ENCODE results near the gene RTN4RL1. TPM values are rescaled to one million over a fixed set of nuclear protein-coding genes. Genes with fewer than 3 reads are reported as not detected.
"Not testable (repeated sequence)": the region's sequence is repeated elsewhere in the genome, so short reads cannot be mapped to it uniquely, and the experiment has no call there.

The RTN4RL1 gene
- total RNA-seq, 1 donor from 2014 or later = 12.4 TPM

DNA sequence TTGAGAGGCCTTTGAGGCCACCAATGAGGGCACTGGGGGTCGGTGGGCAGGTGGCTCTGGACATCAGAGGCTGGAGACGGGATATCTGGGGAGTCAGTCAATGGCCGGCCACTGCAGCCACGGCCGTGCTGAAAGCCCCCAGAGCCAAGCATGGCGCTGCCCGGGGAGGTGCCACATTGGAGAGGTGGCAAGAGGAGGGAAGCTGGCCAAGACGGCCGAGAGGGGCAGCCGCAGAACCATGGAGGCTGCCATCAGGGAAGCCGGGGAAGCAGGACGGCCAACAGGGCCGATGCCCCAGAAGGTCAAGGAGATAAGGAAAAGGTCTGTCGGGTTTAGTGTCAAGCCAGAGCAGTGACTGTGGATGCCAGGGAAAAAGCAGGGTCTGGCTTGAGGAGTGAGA, 9.8 kb downstream of the RTN4RL1 start:
- no peaks in the 10 kb centered on the region for H3K9me3 Mint-ChIP-seq (ENCODE audit: low read depth)
- TF ChIP-seq, protein P1, sequence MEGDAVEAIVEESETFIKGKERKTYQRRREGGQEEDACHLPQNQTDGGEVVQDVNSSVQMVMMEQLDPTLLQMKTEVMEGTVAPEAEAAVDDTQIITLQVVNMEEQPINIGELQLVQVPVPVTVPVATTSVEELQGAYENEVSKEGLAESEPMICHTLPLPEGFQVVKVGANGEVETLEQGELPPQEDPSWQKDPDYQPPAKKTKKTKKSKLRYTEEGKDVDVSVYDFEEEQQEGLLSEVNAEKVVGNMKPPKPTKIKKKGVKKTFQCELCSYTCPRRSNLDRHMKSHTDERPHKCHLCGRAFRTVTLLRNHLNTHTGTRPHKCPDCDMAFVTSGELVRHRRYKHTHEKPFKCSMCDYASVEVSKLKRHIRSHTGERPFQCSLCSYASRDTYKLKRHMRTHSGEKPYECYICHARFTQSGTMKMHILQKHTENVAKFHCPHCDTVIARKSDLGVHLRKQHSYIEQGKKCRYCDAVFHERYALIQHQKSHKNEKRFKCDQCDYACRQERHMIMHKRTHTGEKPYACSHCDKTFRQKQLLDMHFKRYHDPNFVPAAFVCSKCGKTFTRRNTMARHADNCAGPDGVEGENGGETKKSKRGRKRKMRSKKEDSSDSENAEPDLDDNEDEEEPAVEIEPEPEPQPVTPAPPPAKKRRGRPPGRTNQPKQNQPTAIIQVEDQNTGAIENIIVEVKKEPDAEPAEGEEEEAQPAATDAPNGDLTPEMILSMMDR (IDR thresholded peaks at IDR 0.05; ENCODE audit: unreplicated experiment) = no peak
- no peak for DNase-seq (ENCODE audit: low spot score, unreplicated experiment)
- H3K27ac Mint-ChIP-seq = no peak overlapping the region
- H3K27me3 Mint-ChIP-seq = peaks cover 18% of the 10 kb centered on the region
- no peak overlapping the region for H3K4me3 Mint-ChIP-seq (ENCODE audit: low read depth)
- H3K4me1 Mint-ChIP-seq (ENCODE audit: low read depth) = peaks cover 17% of the 10 kb centered on the region
- H3K36me3 Mint-ChIP-seq (ENCODE audit: insufficient read depth) = peaks cover 10% of the 10 kb centered on the region

DNA sequence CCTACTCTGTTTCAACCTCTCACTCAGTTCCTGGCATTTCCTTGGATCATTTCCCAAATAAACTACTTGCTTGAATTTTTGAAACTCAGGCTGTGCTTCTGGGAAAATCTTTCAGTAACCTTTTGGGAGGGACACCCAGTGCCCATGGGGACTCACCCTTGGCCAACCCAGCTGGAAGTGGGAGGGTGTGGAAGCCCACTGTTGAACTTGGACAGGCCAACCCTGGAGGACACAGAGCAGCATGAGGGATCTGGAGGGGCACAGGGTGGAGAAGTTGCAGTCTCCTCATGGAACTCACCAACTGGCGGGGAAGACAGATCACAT, 11.2 kb downstream of the RTN4RL1 start:
- no peak overlapping the region for H3K4me3 Mint-ChIP-seq (ENCODE audit: low read depth)
- no peaks in the 10 kb centered on the region for H3K9me3 Mint-ChIP-seq (ENCODE audit: low read depth)
- TF ChIP-seq, protein P1 (IDR thresholded peaks at IDR 0.05; ENCODE audit: unreplicated experiment) = no peak
- H3K36me3 Mint-ChIP-seq (ENCODE audit: insufficient read depth) = peaks cover 10% of the 10 kb centered on the region
- no peak overlapping the region for H3K27ac Mint-ChIP-seq
- peaks cover 6% of the 10 kb centered on the region for H3K27me3 Mint-ChIP-seq
- peaks cover 13% of the 10 kb centered on the region for H3K4me1 Mint-ChIP-seq (ENCODE audit: low read depth)
- DNase-seq (ENCODE audit: low spot score, unreplicated experiment) = no peak

DNA sequence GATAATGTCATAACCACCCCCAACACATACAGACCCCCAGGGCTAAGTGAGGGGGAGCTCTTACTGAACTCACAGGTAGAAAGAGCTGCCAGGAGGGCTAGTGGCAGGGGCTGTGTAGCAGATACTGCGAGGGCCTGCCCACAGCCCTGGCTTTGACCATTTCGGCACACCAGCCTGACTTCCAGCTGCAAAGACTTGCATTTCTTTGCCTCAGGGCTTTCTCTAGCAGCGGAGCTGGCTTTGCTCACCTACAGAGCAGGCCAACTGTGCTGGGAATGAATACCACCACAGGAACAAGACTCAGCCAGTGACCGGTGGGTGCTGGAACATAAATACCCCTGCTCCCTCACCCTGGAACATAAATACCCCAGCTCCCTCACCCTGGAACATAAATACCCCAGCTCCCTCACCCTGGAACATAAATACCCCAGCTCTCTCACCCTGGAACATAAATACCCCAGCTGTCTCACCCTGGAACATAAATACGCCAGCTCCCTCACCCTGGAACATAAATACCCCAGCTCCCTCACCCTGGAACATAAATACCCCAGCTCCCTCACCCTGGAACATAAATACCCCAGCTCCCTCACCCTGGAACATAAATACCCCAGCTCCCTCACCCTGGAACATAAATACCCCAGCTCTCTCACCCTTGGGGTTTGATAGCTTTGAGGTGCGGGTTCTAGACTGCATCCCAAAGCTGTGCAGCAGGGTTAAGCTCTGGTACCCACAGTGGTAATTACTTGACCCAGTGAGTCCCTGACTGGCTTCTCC, 11.7 kb downstream of the RTN4RL1 start:
- not testable (repeated sequence) for H3K27me3 Mint-ChIP-seq; H3K36me3 Mint-ChIP-seq (ENCODE audit: insufficient read depth); H3K9me3 Mint-ChIP-seq (ENCODE audit: low read depth); DNase-seq (ENCODE audit: low spot score, unreplicated experiment); H3K27ac Mint-ChIP-seq; H3K4me3 Mint-ChIP-seq (ENCODE audit: low read depth)
- H3K4me1 Mint-ChIP-seq (ENCODE audit: low read depth) = peaks cover 13% of the 10 kb centered on the region

- no peak overlapping the region for H3K4me3 Mint-ChIP-seq (ENCODE audit: low read depth)
- no peaks in the 10 kb centered on the region for H3K9me3 Mint-ChIP-seq (ENCODE audit: low read depth)
- no peaks in the 10 kb centered on the region for H3K27me3 Mint-ChIP-seq
- peaks cover 10% of the 10 kb centered on the region for H3K36me3 Mint-ChIP-seq (ENCODE audit: insufficient read depth)
- DNase-seq (ENCODE audit: low spot score, unreplicated experiment) = no peak
- TF ChIP-seq, protein P1 (IDR thresholded peaks at IDR 0.05; ENCODE audit: unreplicated experiment) = no peak
- peaks cover 5% of the 10 kb centered on the region for H3K4me1 Mint-ChIP-seq (ENCODE audit: low read depth)
- no peak overlapping the region for H3K27ac Mint-ChIP-seq
Observed at GRCh38 chr17:2012499-2012898, 12.6 kb downstream of the RTN4RL1 start.

DNA sequence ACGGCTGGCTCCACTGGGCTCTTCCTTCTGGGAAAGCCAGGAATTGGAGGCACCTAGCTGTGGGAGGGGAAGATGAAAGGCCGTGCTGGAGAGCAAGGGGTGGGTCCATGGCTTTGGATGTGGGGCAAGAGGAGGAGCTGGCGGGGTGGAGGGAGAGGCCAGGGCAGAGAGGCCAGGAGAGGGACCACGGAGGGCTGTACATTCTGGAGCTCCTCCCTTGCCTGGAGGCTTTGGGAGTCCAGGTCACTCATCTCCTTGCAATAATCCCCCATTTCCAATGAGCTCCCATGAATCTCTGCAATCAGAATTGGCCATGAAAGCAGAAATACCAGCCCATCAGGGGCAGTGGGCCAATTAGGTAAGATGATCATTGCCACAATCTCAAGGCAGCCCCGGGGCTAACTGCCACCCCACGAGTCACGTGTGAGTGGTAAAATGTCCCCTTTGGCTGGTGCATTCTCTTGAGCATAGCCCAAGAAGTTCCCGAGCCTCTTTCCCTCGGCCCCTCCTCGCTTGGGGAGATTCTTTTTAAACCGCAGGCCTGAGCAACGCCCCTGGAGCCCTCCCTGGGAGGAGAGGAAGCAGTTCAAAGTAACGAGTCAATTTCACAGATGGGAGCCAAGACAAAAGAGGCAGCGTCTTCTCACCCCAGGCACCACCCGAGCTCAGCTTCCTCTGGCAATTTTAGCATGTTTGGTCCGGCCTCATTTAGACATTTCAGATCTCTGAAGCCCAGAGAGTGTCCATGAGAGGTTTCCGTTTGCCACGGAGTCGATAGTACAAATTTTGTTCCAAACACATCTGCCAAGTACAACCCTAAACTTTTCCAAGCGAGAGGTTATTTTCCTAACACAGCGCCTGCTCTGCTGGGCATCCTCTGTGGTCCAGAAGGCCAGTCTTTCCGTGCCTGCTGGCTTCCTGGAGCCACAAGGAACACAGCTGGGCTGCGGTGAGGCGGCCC, 13.4 kb downstream of the RTN4RL1 start:
- no peak for DNase-seq (ENCODE audit: low spot score, unreplicated experiment)

More for the DNA sequence above, 13.4 kb downstream of the RTN4RL1 start:
- Mint-ChIP-seq H3K4me3 (ENCODE audit: low read depth) (no peak overlapping the region), H3K27ac (no peak overlapping the region), H3K27me3 (no peaks in the 10 kb centered on the region), H3K4me1 (ENCODE audit: low read depth) (peaks cover 5% of the 10 kb centered on the region), H3K36me3 (ENCODE audit: insufficient read depth) (peaks cover 12% of the 10 kb centered on the region), H3K9me3 (ENCODE audit: low read depth) (no peaks in the 10 kb centered on the region)
- TF ChIP-seq, protein P1 (IDR thresholded peaks at IDR 0.05; ENCODE audit: unreplicated experiment) = no peak
